Left ventricle myocardium inferior (tissue), 1 donor: Measurements from ENCODE around the gene ROR1. TPM values are rescaled to one million over a fixed set of nuclear protein-coding genes. Genes with fewer than 3 reads are reported as not detected.
A peak's percentile ranks its signal among the peaks of the same experiment; 100 is the strongest.

Experiments used
- DNase-seq: peaks from one replicate; pipeline ENCODE4 v3.0.0-alpha.2; 2020
- H3K27ac ChIP-seq: fragments of 200-600 bp; replicated peaks from 2 replicates; pipeline ENCODE4 v1.8.0; 2021
- H3K27me3 ChIP-seq: fragments of 200-600 bp; 2 replicates; pipeline ENCODE4 v1.8.0; 2021; ENCODE audit warnings: low read depth
- H3K36me3 ChIP-seq: fragments of 200-600 bp; 2 replicates; pipeline ENCODE4 v1.8.0; 2021
- H3K4me1 ChIP-seq: fragments of 200-600 bp; 2 replicates; pipeline ENCODE4 v1.8.0; 2021
- H3K4me3 ChIP-seq: fragments of 200-600 bp; 2 replicates; pipeline ENCODE4 v1.8.0; 2021; ENCODE audit warnings: mild to moderate bottlenecking, moderate library complexity
- H3K9me3 ChIP-seq: fragments of 200-600 bp; replicated peaks from 2 replicates; pipeline ENCODE4 v1.8.0; 2021
- intact Hi-C: fragments of 100-400 bp; cut with micrococcal nuclease; formaldehyde crosslinking; loops from one replicate; pipeline ENCODE4 v1.11.0; 2022
- long read RNA-seq: library from polyadenylated mRNA; unstranded; transcript quantifications from one replicate; pipeline ENCODE4 v2.0.0, GENCODE V29; 2021
- total RNA-seq: library from RNA; stranded (reverse); fragmentation: NEBNext Ultra II Directional; extraction: Animal tissue kit (Norgen Biotek cat#: 25700); gene quantifications from one replicate; pipeline ENCODE4 v1.2.1, GENCODE V29; 2021
- TF ChIP-seq, protein P1 (sequence below): fragments of 200-600 bp; IDR thresholded peaks from 2 replicates; pipeline ENCODE4 v1.8.0; 2021; ENCODE audit warnings: antibody characterized with exemption, mild to moderate bottlenecking, borderline replicate concordance
- donor health status: DM: no; HTN: yes; CAD: no; lungs with severe emphysema.

The ROR1 gene
- total RNA-seq: 14.0 TPM
- long read RNA-seq, full-length matches to known transcripts: 1 of 10 reads
- long read RNA-seq, partial matches to known transcripts: 1 of 10 reads
- long read RNA-seq, other reads (novel, unspliced or antisense): 8 of 10 reads

DNA sequence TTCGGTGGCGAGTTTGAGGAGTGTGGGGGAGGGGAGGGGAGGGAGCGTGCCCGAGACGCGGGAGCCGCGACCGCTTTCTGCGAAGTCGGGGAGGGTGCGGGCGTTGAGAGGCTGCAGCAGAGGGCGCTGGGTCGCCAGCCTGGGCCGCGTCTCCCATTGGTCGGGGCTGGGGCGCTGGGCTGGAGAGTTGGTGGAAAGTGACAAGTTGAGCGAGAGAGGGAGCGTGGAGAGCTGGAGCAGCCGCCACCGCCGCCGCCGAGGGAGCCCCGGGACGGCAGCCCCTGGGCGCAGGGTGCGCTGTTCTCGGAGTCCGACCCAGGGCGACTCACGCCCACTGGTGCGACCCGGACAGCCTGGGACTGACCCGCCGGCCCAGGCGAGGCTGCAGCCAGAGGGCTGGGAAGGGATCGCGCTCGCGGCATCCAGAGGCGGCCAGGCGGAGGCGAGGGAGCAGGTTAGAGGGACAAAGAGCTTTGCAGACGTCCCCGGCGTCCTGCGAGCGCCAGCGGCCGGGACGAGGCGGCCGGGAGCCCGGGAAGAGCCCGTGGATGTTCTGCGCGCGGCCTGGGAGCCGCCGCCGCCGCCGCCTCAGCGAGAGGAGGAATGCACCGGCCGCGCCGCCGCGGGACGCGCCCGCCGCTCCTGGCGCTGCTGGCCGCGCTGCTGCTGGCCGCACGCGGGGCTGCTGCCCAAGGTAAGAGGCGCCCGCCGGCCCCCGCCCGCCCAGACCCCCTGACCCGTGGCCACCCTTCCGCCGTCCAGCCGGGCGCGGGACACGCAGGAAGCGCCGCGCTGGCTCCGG lies at the start of gene ROR1:
Gene ROR1, plus strand, starts transcription at position 203 of the 802 bp plus-strand sequence.
- intact Hi-C loops: no loop called here
- no peaks in the 10 kb centered on the region for H3K36me3 ChIP-seq
- peaks cover 47% of the 10 kb centered on the region for H3K27me3 ChIP-seq
- H3K9me3 ChIP-seq: no peaks in the 10 kb centered on the region
- peak within 1 kb of the TSS; percentile 94 for H3K27ac ChIP-seq
- TF ChIP-seq, protein P1, sequence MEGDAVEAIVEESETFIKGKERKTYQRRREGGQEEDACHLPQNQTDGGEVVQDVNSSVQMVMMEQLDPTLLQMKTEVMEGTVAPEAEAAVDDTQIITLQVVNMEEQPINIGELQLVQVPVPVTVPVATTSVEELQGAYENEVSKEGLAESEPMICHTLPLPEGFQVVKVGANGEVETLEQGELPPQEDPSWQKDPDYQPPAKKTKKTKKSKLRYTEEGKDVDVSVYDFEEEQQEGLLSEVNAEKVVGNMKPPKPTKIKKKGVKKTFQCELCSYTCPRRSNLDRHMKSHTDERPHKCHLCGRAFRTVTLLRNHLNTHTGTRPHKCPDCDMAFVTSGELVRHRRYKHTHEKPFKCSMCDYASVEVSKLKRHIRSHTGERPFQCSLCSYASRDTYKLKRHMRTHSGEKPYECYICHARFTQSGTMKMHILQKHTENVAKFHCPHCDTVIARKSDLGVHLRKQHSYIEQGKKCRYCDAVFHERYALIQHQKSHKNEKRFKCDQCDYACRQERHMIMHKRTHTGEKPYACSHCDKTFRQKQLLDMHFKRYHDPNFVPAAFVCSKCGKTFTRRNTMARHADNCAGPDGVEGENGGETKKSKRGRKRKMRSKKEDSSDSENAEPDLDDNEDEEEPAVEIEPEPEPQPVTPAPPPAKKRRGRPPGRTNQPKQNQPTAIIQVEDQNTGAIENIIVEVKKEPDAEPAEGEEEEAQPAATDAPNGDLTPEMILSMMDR: peak; percentile 70
- peaks cover 55% of the 10 kb centered on the region for H3K4me1 ChIP-seq
- peak; percentile 89 for DNase-seq
- peak within 1 kb of the TSS; percentile 88 for H3K4me3 ChIP-seq

DNA sequence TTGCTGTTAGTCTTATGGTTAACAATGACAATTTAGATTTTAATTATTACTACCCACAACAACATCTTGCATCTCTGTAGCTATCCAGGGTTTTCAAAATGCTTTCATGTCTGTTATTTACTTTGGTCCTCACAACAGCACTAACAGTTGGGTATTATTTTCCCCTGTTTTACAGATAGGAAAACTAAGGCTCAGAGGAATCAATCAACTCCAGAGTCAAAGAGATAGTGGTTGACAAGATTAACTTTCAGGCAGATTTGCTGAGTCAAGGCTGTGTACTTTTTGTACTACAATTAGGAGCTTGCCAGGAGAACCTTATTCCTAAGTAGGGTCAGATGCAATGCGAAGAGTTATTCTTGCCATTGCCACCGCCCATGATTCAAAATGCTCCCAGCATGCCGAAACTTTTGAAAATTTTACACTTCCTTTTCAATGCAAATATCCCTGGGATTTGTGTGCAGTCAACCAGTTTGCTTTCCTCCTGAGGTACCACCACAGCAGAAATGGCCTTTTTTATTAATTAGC lies 49.4 kb upstream of the ROR1 start:
- no peak overlapping the region for H3K27ac ChIP-seq
- no peaks in the 10 kb centered on the region for H3K27me3 ChIP-seq
- intact Hi-C loops: no loop called here
- H3K4me1 ChIP-seq: peaks cover 7% of the 10 kb centered on the region
- no peaks in the 10 kb centered on the region for H3K9me3 ChIP-seq
- H3K36me3 ChIP-seq: no peaks in the 10 kb centered on the region
- TF ChIP-seq, protein P1: no peak
- no peak for DNase-seq
- no peak overlapping the region for H3K4me3 ChIP-seq

DNA sequence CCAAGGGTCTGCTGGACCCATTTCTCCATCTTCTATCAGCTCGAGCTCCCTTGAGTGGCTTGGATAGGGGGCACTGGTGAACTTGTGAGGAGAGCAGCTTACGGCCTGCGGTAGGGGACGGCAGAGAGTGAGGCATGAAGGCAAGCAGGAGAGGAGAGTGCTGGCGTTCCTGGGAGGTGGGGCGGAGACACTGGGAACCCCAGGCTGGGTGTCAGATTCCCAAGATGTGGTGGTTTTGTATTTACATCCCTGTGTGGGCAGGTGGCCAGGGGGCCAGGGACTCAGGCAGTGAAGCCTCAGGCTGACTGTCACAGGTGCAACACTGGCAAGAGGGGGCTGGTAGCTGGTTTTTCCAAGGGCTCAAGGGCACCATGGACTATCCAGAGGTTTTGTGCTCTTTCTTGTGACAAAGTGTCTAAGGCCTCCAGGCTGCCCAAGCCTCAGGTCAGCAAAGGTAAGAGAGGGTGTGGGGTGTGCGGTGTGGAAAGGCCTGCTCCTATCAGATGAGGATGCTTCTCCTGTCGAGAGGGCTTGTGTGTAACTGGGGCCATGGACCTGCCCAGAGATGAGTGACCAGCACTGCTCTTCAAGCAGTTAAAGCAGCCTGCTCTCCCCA lies 45.1 kb upstream of the ROR1 start:
- Histone ChIP-seq H3K9me3 (no peaks in the 10 kb centered on the region), H3K36me3 (no peaks in the 10 kb centered on the region), H3K27ac (no peak overlapping the region), H3K4me3 (no peak overlapping the region), H3K4me1 (no peaks in the 10 kb centered on the region), H3K27me3 (no peaks in the 10 kb centered on the region)
- DNase-seq: no peak
- intact Hi-C loops: no loop called here
- TF ChIP-seq, protein P1: no peak

DNA sequence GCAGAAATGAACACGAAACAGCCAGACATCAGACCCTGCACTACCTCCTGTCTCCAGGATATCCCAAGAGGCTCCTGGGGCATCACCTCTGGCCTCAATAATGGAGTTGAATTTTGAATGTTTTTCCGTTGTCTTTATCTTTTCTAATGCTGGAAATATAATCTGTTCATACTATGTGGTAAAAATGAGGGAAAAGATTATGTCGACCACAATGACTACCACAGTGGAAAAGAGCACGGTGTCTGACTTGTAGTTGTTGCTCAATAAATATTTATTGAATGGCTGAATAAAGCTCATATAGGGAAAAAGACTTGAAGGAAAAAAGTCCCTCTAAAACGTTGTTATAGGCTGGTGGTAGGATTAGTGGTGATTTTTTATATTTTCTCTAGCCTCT lies 44.6 kb upstream of the ROR1 start:
- Histone ChIP-seq H3K4me3 (no peak overlapping the region), H3K27ac (no peak overlapping the region), H3K4me1 (no peaks in the 10 kb centered on the region), H3K27me3 (no peaks in the 10 kb centered on the region), H3K9me3 (no peaks in the 10 kb centered on the region), H3K36me3 (no peaks in the 10 kb centered on the region)
- TF ChIP-seq, protein P1: no peak
- intact Hi-C loops: no loop called here
- no peak for DNase-seq

DNA sequence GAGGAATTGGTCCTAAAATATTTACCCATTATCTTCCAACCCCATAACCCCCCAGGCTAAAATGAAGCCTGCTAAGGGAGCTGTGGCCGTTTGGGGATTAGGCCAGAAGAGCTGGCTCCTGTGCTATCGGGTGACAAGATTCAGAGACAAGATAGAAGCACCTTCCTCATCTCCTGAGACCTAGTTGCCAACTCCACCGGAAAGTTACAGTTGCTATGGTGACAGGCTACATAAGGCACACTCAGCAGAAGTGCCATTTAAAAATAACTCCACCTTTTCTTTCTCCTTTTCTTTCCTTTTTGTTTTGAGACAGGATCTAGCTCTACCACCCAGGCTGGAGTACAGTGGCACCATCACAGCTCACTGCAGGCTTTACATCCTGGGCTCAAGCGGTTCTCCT lies 43.6 kb upstream of the ROR1 start:
- no peaks in the 10 kb centered on the region for H3K27me3 ChIP-seq
- H3K36me3 ChIP-seq: no peaks in the 10 kb centered on the region
- DNase-seq: no peak
- H3K27ac ChIP-seq: no peak overlapping the region
- H3K4me3 ChIP-seq: no peak overlapping the region
- intact Hi-C loops: no loop called here
- TF ChIP-seq, protein P1: no peak
- no peaks in the 10 kb centered on the region for H3K4me1 ChIP-seq
- no peaks in the 10 kb centered on the region for H3K9me3 ChIP-seq
